Measurements from ENCODE around the gene NEO1.

- TF ChIP-seq CTCF (IDR thresholded peaks at IDR 0.05), result no peak
- no peak for TF ChIP-seq POLR2A (IDR thresholded peaks at IDR 0.05)
Measured at GRCh38 chr15:73078722-73079121, 26.5 kb downstream of the NEO1 start.
